ENCODE measurements around the gene PIP4K2C. TPM values are rescaled to one million over a fixed set of nuclear protein-coding genes. Genes with fewer than 3 reads are reported as not detected.
"Not testable (repeated sequence)": the region's sequence is repeated elsewhere in the genome, so short reads cannot be mapped to it uniquely, and the experiment has no call there.

The PIP4K2C gene
- total RNA-seq, 4 donors from 2014 or later = 36.9 to 68.9 (median 51.5) TPM

GRCh38 chr12:57584050-57584449 is 6.9 kb upstream of the PIP4K2C start:
- no peaks in the 10 kb centered on the region for H3K9me3 ChIP-seq
- peaks cover 12% of the 10 kb centered on the region for H3K27me3 ChIP-seq
- H3K4me3 ChIP-seq = no peak overlapping the region
- no peaks in the 10 kb centered on the region for H3K4me1 ChIP-seq
- no peak overlapping the region for H3K27ac ChIP-seq
- 100% methylated on average over 2 of the region's 2 CpGs for WGBS
- DNase-seq (ENCODE audit: low spot score in 2 of 2) = no peak
- TF ChIP-seq POLR2A (IDR thresholded peaks at IDR 0.05) (no peak), EP300 (IDR thresholded peaks at IDR 0.05) (no peak), POLR2AphosphoS5 (IDR thresholded peaks at IDR 0.05) (no peak)
- TF ChIP-seq, protein P1, sequence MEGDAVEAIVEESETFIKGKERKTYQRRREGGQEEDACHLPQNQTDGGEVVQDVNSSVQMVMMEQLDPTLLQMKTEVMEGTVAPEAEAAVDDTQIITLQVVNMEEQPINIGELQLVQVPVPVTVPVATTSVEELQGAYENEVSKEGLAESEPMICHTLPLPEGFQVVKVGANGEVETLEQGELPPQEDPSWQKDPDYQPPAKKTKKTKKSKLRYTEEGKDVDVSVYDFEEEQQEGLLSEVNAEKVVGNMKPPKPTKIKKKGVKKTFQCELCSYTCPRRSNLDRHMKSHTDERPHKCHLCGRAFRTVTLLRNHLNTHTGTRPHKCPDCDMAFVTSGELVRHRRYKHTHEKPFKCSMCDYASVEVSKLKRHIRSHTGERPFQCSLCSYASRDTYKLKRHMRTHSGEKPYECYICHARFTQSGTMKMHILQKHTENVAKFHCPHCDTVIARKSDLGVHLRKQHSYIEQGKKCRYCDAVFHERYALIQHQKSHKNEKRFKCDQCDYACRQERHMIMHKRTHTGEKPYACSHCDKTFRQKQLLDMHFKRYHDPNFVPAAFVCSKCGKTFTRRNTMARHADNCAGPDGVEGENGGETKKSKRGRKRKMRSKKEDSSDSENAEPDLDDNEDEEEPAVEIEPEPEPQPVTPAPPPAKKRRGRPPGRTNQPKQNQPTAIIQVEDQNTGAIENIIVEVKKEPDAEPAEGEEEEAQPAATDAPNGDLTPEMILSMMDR (IDR thresholded peaks at IDR 0.05) = no peak
- no peaks in the 10 kb centered on the region for H3K36me3 ChIP-seq

DNA sequence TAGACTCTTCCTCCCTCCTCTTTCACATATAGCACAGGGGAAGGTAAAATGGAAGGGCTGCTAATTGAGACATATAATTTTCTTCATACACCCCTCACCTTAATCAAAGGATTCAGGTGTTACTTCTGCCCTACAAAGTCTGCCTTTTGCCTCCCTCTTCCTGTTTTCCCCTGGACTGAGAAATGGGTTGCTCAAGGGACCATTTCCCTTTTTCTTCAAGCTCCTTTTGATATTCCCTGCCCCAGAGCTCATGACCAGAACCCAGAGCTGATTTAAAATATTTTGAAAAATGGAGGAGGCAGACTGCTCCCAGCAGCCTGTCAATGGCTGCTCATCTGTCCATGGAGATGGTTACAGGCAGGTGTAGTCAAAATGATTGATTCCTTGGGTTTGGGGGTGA is 6.3 kb upstream of the PIP4K2C start:
- H3K4me1 ChIP-seq = no peaks in the 10 kb centered on the region
- H3K36me3 ChIP-seq = no peaks in the 10 kb centered on the region
- H3K4me3 ChIP-seq = no peak overlapping the region
- TF ChIP-seq, protein P1 (IDR thresholded peaks at IDR 0.05) = no peak
- no peak for TF ChIP-seq POLR2A (IDR thresholded peaks at IDR 0.05)
- TF ChIP-seq POLR2AphosphoS5 (IDR thresholded peaks at IDR 0.05) = no peak
- TF ChIP-seq EP300 (IDR thresholded peaks at IDR 0.05) = no peak
- no peak for DNase-seq (ENCODE audit: low spot score in 2 of 2)
- no peak overlapping the region for H3K27ac ChIP-seq
- no peaks in the 10 kb centered on the region for H3K9me3 ChIP-seq
- peaks cover 12% of the 10 kb centered on the region for H3K27me3 ChIP-seq

DNA sequence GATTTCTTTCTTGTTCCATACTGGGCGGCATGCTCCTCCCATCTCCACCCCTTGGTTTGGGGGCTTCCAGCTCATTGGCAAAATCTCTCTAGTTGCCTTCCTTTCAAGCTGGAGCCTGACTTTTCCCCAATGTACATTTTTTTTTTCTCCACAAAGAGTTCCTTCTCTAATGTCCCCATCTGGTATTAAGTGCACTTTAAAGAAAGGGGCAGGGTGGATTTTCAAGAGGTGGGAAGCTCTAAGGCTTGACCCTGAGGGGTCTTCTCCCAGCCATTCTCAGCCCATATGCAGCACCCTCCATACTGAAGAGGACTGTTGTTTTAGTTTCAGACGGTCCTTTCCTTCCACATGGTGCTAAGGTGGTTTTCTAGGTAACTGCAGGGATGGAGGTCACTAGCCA is 5.8 kb upstream of the PIP4K2C start:
- TF ChIP-seq POLR2AphosphoS5 (IDR thresholded peaks at IDR 0.05) (no peak), EP300 (IDR thresholded peaks at IDR 0.05) (no peak), POLR2A (IDR thresholded peaks at IDR 0.05) (no peak)
- TF ChIP-seq, protein P1 (IDR thresholded peaks at IDR 0.05) = no peak

GRCh38 chr12:57586128-57586527 is 4.9 kb upstream of the PIP4K2C start:
- no peak for DNase-seq (ENCODE audit: low spot score in 2 of 2)
- H3K27ac ChIP-seq = no peak overlapping the region
- TF ChIP-seq POLR2A (IDR thresholded peaks at IDR 0.05) (no peak), EP300 (IDR thresholded peaks at IDR 0.05) (no peak), POLR2AphosphoS5 (IDR thresholded peaks at IDR 0.05) (no peak)
- TF ChIP-seq, protein P1 (IDR thresholded peaks at IDR 0.05) = no peak
- 91% methylated on average over 3 of the region's 3 CpGs for WGBS
- peaks cover 12% of the 10 kb centered on the region for H3K27me3 ChIP-seq
- H3K9me3 ChIP-seq = no peaks in the 10 kb centered on the region
- no peaks in the 10 kb centered on the region for H3K36me3 ChIP-seq
- H3K4me3 ChIP-seq = no peak overlapping the region
- peaks cover 8% of the 10 kb centered on the region for H3K4me1 ChIP-seq

More for the DNA sequence above, 5.8 kb upstream of the PIP4K2C start:
- DNase-seq (ENCODE audit: low spot score in 2 of 2) = no peak
- H3K4me3 ChIP-seq = no peak overlapping the region
- H3K27me3 ChIP-seq = peaks cover 12% of the 10 kb centered on the region
- H3K4me1 ChIP-seq = peaks cover under 1% of the 10 kb centered on the region
- no peaks in the 10 kb centered on the region for H3K9me3 ChIP-seq
- no peaks in the 10 kb centered on the region for H3K36me3 ChIP-seq
- WGBS = 86% methylated on average over 2 of the region's 2 CpGs
- H3K27ac ChIP-seq = no peak overlapping the region

DNA sequence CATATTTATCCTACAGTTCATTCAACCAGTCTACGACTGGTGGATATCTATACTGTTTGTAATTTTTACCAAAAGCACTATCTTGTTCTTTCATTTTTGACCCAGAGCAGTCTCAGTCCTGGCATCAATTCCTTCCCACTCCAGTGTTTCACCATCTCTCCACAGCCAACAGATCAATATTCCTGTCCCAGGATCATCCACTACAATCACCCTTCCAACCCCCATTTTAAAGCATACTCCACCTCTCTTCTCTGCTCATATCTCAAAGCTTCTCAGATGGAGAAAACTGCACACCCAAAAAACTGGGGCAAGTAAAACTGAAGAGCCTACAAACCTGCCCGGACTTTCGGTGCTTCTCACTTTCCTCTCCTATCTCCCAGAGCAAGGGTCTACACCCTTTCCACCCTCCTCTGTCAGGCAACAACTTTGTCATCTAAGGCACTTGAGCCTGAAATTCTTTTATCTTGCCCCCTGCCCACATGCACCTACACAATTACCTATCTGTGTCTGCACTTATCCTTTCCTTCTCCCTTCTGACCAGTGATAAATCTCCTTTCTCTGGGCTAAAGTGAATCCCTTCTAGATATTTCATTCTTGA is 4.1 kb upstream of the PIP4K2C start:
- H3K27ac ChIP-seq = no peak overlapping the region
- H3K36me3 ChIP-seq = no peaks in the 10 kb centered on the region
- H3K9me3 ChIP-seq = no peaks in the 10 kb centered on the region
- peaks cover 7% of the 10 kb centered on the region for H3K27me3 ChIP-seq
- no peak overlapping the region for H3K4me3 ChIP-seq
- TF ChIP-seq EP300 (IDR thresholded peaks at IDR 0.05) = no peak
- TF ChIP-seq, protein P1 (IDR thresholded peaks at IDR 0.05) = no peak
- TF ChIP-seq POLR2A (IDR thresholded peaks at IDR 0.05) = no peak
- TF ChIP-seq POLR2AphosphoS5 (IDR thresholded peaks at IDR 0.05) = no peak
- WGBS = 90% methylated on average over 3 of the region's 3 CpGs
- no peak for DNase-seq (ENCODE audit: low spot score in 2 of 2)
- H3K4me1 ChIP-seq = peaks cover 15% of the 10 kb centered on the region

GRCh38 chr12:57588951-57589610 is 1.9 kb upstream of the PIP4K2C start:
- H3K36me3 ChIP-seq; DNase-seq (ENCODE audit: low spot score in 2 of 2); H3K27ac ChIP-seq; H3K9me3 ChIP-seq; H3K4me3 ChIP-seq; H3K27me3 ChIP-seq: not testable (repeated sequence)
- peaks cover 27% of the 10 kb centered on the region for H3K4me1 ChIP-seq
- WGBS = 96% methylated on average over 15 of the region's 15 CpGs
